ENCODE data around the gene PLSCR3.
A peak's percentile ranks its signal among the peaks of the same experiment; 100 is the strongest.

Gene PLSCR3

DNA sequence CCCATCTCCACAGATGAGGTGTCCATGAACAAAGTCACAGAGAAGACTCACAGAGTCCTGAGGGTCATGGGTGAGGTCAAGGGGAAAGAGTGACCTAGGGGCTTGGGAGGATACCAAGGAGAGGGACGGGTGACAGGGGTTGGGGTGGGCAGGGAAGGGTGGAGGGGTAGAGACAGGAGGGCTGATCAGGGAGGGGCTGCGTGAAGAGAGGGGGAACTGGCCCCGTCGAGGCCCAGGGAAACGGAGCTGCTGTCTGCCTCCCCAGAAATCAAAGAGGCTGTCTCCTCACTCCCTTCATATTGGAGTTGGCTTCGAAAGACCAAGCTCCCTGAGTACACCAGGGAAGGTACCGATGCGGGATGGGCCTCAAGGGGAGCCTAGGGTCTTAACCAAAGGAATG lies 38.8 kb downstream of the PLSCR3 start:
- Histone ChIP-seq H3K4me2 (ENCODE audit: low read length) (no peak overlapping the region), H3K4me3 (ENCODE audit: low read length) (no peak overlapping the region), H3K9ac (ENCODE audit: low read length) (no peak overlapping the region), H3K79me2 (ENCODE audit: low read length) (no peaks in the 10 kb centered on the region), H3K27ac (ENCODE audit: low read length) (no peak overlapping the region), H2AFZ (ENCODE audit: low read depth, low read length) (no peak overlapping the region), H3K4me1 (ENCODE audit: low read length) (peaks cover 11% of the 10 kb centered on the region), H4K20me1 (ENCODE audit: insufficient read depth, low read length) (no peaks in the 10 kb centered on the region), H3K36me3 (replicated peaks; ENCODE audit: low read depth, low read length) (no peaks in the 10 kb centered on the region), H3K27me3 (ENCODE audit: low read depth, low read length) (no peaks in the 10 kb centered on the region), H3K9me3 (ENCODE audit: insufficient read depth, low read length) (no peaks in the 10 kb centered on the region)
- TF ChIP-seq, protein P1, sequence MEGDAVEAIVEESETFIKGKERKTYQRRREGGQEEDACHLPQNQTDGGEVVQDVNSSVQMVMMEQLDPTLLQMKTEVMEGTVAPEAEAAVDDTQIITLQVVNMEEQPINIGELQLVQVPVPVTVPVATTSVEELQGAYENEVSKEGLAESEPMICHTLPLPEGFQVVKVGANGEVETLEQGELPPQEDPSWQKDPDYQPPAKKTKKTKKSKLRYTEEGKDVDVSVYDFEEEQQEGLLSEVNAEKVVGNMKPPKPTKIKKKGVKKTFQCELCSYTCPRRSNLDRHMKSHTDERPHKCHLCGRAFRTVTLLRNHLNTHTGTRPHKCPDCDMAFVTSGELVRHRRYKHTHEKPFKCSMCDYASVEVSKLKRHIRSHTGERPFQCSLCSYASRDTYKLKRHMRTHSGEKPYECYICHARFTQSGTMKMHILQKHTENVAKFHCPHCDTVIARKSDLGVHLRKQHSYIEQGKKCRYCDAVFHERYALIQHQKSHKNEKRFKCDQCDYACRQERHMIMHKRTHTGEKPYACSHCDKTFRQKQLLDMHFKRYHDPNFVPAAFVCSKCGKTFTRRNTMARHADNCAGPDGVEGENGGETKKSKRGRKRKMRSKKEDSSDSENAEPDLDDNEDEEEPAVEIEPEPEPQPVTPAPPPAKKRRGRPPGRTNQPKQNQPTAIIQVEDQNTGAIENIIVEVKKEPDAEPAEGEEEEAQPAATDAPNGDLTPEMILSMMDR (IDR thresholded peaks at IDR 0.05; ENCODE audit: low read depth, low read length): no peak
- no peak for TF ChIP-seq EZH2phosphoT487 (IDR thresholded peaks at IDR 0.05; ENCODE audit: low read depth)

GRCh38 chr17:7355053-7355452 lies 39.3 kb downstream of the PLSCR3 start, which contains the start of gene TMEM95:
Gene TMEM95 (plus strand): TSS chr17:7355156. CDS start chr17:7355205, 49 bp downstream.
- Histone ChIP-seq H3K79me2 (ENCODE audit: low read length) (no peaks in the 10 kb centered on the region), H3K4me1 (ENCODE audit: low read length) (peaks cover 11% of the 10 kb centered on the region), H3K27me3 (ENCODE audit: low read depth, low read length) (no peaks in the 10 kb centered on the region), H3K27ac (ENCODE audit: low read length) (no peak within 1 kb of the TSS), H3K9ac (ENCODE audit: low read length) (no peak within 1 kb of the TSS), H3K36me3 (replicated peaks; ENCODE audit: low read depth, low read length) (no peaks in the 10 kb centered on the region), H3K9me3 (ENCODE audit: insufficient read depth, low read length) (no peaks in the 10 kb centered on the region), H3K4me3 (ENCODE audit: low read length) (no peak within 1 kb of the TSS), H3K4me2 (ENCODE audit: low read length) (no peak within 1 kb of the TSS), H4K20me1 (ENCODE audit: insufficient read depth, low read length) (no peaks in the 10 kb centered on the region), H2AFZ (ENCODE audit: low read depth, low read length) (no peak within 1 kb of the TSS)
- TF ChIP-seq, protein P1 (IDR thresholded peaks at IDR 0.05; ENCODE audit: low read depth, low read length): no peak
- TF ChIP-seq EZH2phosphoT487 (IDR thresholded peaks at IDR 0.05; ENCODE audit: low read depth): no peak

- no peak overlapping the region for H3K9ac ChIP-seq (ENCODE audit: low read length)
- no peaks in the 10 kb centered on the region for H3K79me2 ChIP-seq (ENCODE audit: low read length)
- no peak overlapping the region for H3K27ac ChIP-seq (ENCODE audit: low read length)
- no peak overlapping the region for H2AFZ ChIP-seq (ENCODE audit: low read depth, low read length)
- no peaks in the 10 kb centered on the region for H3K9me3 ChIP-seq (ENCODE audit: insufficient read depth, low read length)
- no peaks in the 10 kb centered on the region for H4K20me1 ChIP-seq (ENCODE audit: insufficient read depth, low read length)
- TF ChIP-seq, protein P1 (IDR thresholded peaks at IDR 0.05; ENCODE audit: low read depth, low read length): no peak
- no peak for TF ChIP-seq EZH2phosphoT487 (IDR thresholded peaks at IDR 0.05; ENCODE audit: low read depth)
- H3K4me3 ChIP-seq (ENCODE audit: low read length): no peak overlapping the region
- H3K4me2 ChIP-seq (ENCODE audit: low read length): no peak overlapping the region
- no peaks in the 10 kb centered on the region for H3K36me3 ChIP-seq (replicated peaks; ENCODE audit: low read depth, low read length)
- peaks cover 11% of the 10 kb centered on the region for H3K4me1 ChIP-seq (ENCODE audit: low read length)
- H3K27me3 ChIP-seq (ENCODE audit: low read depth, low read length): no peaks in the 10 kb centered on the region
These were observed 40.0 kb downstream of the PLSCR3 start for GRCh38 chr17:7354262-7354843.

DNA sequence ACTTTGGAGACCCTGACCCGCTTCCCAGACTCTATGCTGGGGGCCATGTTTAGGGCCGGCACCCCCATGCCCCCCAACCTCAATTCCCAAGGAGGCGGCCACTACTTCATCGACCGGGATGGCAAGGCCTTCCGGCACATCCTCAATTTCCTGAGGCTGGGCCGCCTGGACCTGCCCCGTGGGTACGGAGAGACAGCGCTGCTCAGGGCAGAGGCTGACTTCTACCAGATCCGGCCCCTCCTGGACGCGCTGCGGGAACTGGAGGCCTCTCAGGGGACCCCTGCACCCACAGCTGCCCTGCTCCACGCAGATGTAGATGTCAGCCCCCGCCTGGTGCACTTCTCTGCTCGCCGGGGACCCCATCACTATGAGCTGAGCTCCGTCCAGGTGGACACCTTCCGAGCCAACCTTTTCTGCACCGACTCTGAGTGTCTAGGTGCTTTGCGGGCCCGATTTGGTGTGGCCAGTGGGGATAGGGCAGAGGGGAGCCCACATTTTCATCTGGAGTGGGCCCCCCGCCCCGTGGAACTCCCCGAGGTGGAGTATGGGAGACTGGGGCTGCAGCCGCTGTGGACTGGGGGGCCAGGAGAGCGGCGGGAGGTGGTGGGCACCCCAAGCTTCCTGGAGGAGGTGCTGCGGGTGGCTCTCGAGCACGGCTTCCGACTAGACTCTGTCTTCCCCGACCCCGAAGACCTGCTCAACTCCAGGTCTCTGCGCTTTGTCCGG lies 41.3 kb downstream of the PLSCR3 start:
- H4K20me1 ChIP-seq (ENCODE audit: insufficient read depth, low read length): no peaks in the 10 kb centered on the region
- no peak for TF ChIP-seq EZH2phosphoT487 (IDR thresholded peaks at IDR 0.05; ENCODE audit: low read depth)
- TF ChIP-seq, protein P1 (IDR thresholded peaks at IDR 0.05; ENCODE audit: low read depth, low read length): no peak
- H3K4me2 ChIP-seq (ENCODE audit: low read length): peak overlapping the region; percentile 84
- H3K79me2 ChIP-seq (ENCODE audit: low read length): no peaks in the 10 kb centered on the region
- H3K9me3 ChIP-seq (ENCODE audit: insufficient read depth, low read length): no peaks in the 10 kb centered on the region
- peaks cover 11% of the 10 kb centered on the region for H3K4me1 ChIP-seq (ENCODE audit: low read length)
- no peak overlapping the region for H3K27ac ChIP-seq (ENCODE audit: low read length)
- H3K4me3 ChIP-seq (ENCODE audit: low read length): peak overlapping the region; percentile 91
- no peaks in the 10 kb centered on the region for H3K36me3 ChIP-seq (replicated peaks; ENCODE audit: low read depth, low read length)
- no peak overlapping the region for H2AFZ ChIP-seq (ENCODE audit: low read depth, low read length)
- H3K27me3 ChIP-seq (ENCODE audit: low read depth, low read length): no peaks in the 10 kb centered on the region
- H3K9ac ChIP-seq (ENCODE audit: low read length): peak overlapping the region; percentile 86; the same call in 1 of the 2 replicates
